GM12878 (cell line): ENCODE measurements around the gene C1QC. TPM values are rescaled to one million over a fixed set of nuclear protein-coding genes. Genes with fewer than 3 reads are reported as not detected.

Experiments
- microRNA-seq: library from miRNA; unstranded; fragments of <30 nt; microRNA quantifications from one replicate; pipeline ENCODE4, GENCODE V29; 2018
- polyA plus RNA-seq, 11 experiments: library from polyadenylated mRNA; depleted of rRNA in 4 of 11; unstranded in 6 of 11; stranded (reverse) in 5 of 11; fragments of >200 nt; fragmentation: Nextera tagmentation in 4 of 11; fragmentation: Illumina TruSeq in 1 of 11; extraction: Ambion mirVana in 4 of 11; extraction: Trizol in 1 of 11; gene quantifications; 1 replicate in 1 of 11; 2 replicates in 10 of 11; pipeline versions ENCODE4 v1.2.1 to v1.2.3, GENCODE V29; 2011 to 2016; ENCODE audit warnings: inconsistent platforms in 2 of 11, missing spikeins in 2 of 11, low read depth in 1 of 11
- small RNA-seq: library from RNA; depleted of rRNA; stranded (forward); fragments of <200 nt; gene quantifications from one replicate; pipeline ENCODE3, GENCODE V24; 2014
- total RNA-seq, 4 experiments: library from RNA; depleted of rRNA in 3 of 4; stranded (reverse); fragments of >200 nt in 3 of 4; fragmentation: Illumina TruSeq in 1 of 4; extraction: Trizol in 1 of 4; gene quantifications; 2 replicates each; pipeline versions ENCODE4 v1.2.1 to v1.2.3, GENCODE V29; 2013 to 2021

The C1QC gene
- total and polyA plus RNA-seq, 10 of the 15 experiments (the other 5 are each of a cell fraction or from before 2014, with no cell fraction given), result 0.74 TPM; not detected in 9

Small RNA genes within 50 kb of the gene (microRNA-seq; reads per million reads assigned to microRNA genes)
- gene MIR6127, result not detected

Small RNA genes within 50 kb of the gene (small RNA-seq; reads per million reads assigned to genes)
- gene MIR6127, result not detected

Other genes starting within 250 kb of the C1QC start
- 12.1 and 13.6 TPM in 2 replicates for gene ZBTB40, start 191.8 kb upstream of the C1QC start, total RNA-seq (2014; rRNA removed)
- 9.3 and 9.4 TPM in 2 replicates for gene ZBTB40, start 191.8 kb upstream of the C1QC start, total RNA-seq (2014; rRNA removed; fragmentation: Illumina TruSeq; extraction: Trizol)
- 14.0 and 14.4 TPM in 2 replicates for gene ZBTB40, start 191.8 kb upstream of the C1QC start, total RNA-seq (2021)
- 6.5 and 8.6 TPM in 2 replicates for gene ZBTB40, start 191.8 kb upstream of the C1QC start, polyA plus RNA-seq (2011; rRNA removed)
- 10.9 and 12.3 TPM in 2 replicates for gene ZBTB40, start 191.8 kb upstream of the C1QC start, polyA plus RNA-seq (2014; fragmentation: Illumina TruSeq; extraction: Trizol)
- 1 to 10 TPM; 1.9 to 2.3 TPM for gene ZBTB40, start 191.8 kb upstream of the C1QC start, polyA plus RNA-seq (2014; fragmentation: Nextera tagmentation; extraction: Ambion mirVana)
- gene ZBTB40, start 191.8 kb upstream of the C1QC start, polyA plus RNA-seq (2014; rRNA removed), result 12.1 and 12.2 TPM in 2 replicates
- gene ZBTB40, start 191.8 kb upstream of the C1QC start, polyA plus RNA-seq (2016; fragmentation: Nextera tagmentation; extraction: Ambion mirVana), result 1 to 10 TPM; 6.9 to 7.4 TPM
- not detected in 2 replicates for gene EPHA8, start 80.1 kb upstream of the C1QC start, total RNA-seq (2014; rRNA removed)
- gene EPHA8, start 80.1 kb upstream of the C1QC start, total RNA-seq (2014; rRNA removed; fragmentation: Illumina TruSeq; extraction: Trizol), result not detected in 2 replicates
- not detected in 2 replicates for gene EPHA8, start 80.1 kb upstream of the C1QC start, total RNA-seq (2021)
- gene EPHA8, start 80.1 kb upstream of the C1QC start, polyA plus RNA-seq (2011; rRNA removed), result not detected in 2 replicates
- not detected in 2 replicates for gene EPHA8, start 80.1 kb upstream of the C1QC start, polyA plus RNA-seq (2014; fragmentation: Illumina TruSeq; extraction: Trizol)
- gene EPHA8, start 80.1 kb upstream of the C1QC start, polyA plus RNA-seq (2014; fragmentation: Nextera tagmentation; extraction: Ambion mirVana), result not detected
- gene EPHA8, start 80.1 kb upstream of the C1QC start, polyA plus RNA-seq (2014; rRNA removed), result not detected in 2 replicates
- gene EPHA8, start 80.1 kb upstream of the C1QC start, polyA plus RNA-seq (2016; fragmentation: Nextera tagmentation; extraction: Ambion mirVana), result not detected
- gene C1QA, start 7.0 kb upstream of the C1QC start, total RNA-seq (2014; rRNA removed), result not detected in 2 replicates
- not detected in 2 replicates for gene C1QA, start 7.0 kb upstream of the C1QC start, total RNA-seq (2014; rRNA removed; fragmentation: Illumina TruSeq; extraction: Trizol)
- 0.24 and 0.59 TPM in 2 replicates for gene C1QA, start 7.0 kb upstream of the C1QC start, total RNA-seq (2021)
- not detected in 2 replicates for gene C1QA, start 7.0 kb upstream of the C1QC start, polyA plus RNA-seq (2011; rRNA removed)
- gene C1QA, start 7.0 kb upstream of the C1QC start, polyA plus RNA-seq (2014; fragmentation: Illumina TruSeq; extraction: Trizol), result not detected in 2 replicates
- gene C1QA, start 7.0 kb upstream of the C1QC start, polyA plus RNA-seq (2014; fragmentation: Nextera tagmentation; extraction: Ambion mirVana), result not detected
- not detected in 2 replicates for gene C1QA, start 7.0 kb upstream of the C1QC start, polyA plus RNA-seq (2014; rRNA removed)
- gene C1QA, start 7.0 kb upstream of the C1QC start, polyA plus RNA-seq (2016; fragmentation: Nextera tagmentation; extraction: Ambion mirVana), result not detected
- not detected in 2 replicates for gene C1QB, start 9.6 kb downstream of the C1QC start, total RNA-seq (2014; rRNA removed)
- not detected in 2 replicates for gene C1QB, start 9.6 kb downstream of the C1QC start, total RNA-seq (2014; rRNA removed; fragmentation: Illumina TruSeq; extraction: Trizol)
- 0.19 and 0.62 TPM in 2 replicates for gene C1QB, start 9.6 kb downstream of the C1QC start, total RNA-seq (2021)
- not detected in 2 replicates for gene C1QB, start 9.6 kb downstream of the C1QC start, polyA plus RNA-seq (2011; rRNA removed)
- gene C1QB, start 9.6 kb downstream of the C1QC start, polyA plus RNA-seq (2014; fragmentation: Illumina TruSeq; extraction: Trizol), result not detected in 2 replicates
- gene C1QB, start 9.6 kb downstream of the C1QC start, polyA plus RNA-seq (2014; fragmentation: Nextera tagmentation; extraction: Ambion mirVana), result not detected
- gene C1QB, start 9.6 kb downstream of the C1QC start, polyA plus RNA-seq (2014; rRNA removed), result not detected in 2 replicates
- gene C1QB, start 9.6 kb downstream of the C1QC start, polyA plus RNA-seq (2016; fragmentation: Nextera tagmentation; extraction: Ambion mirVana), result not detected
- 1.7 and 2.6 TPM in 2 replicates for gene EPHB2, start 67.2 kb downstream of the C1QC start, total RNA-seq (2014; rRNA removed)
- 0.92 and 0.94 TPM in 2 replicates for gene EPHB2, start 67.2 kb downstream of the C1QC start, total RNA-seq (2014; rRNA removed; fragmentation: Illumina TruSeq; extraction: Trizol)
- gene EPHB2, start 67.2 kb downstream of the C1QC start, total RNA-seq (2021), result 2.0 and 3.3 TPM in 2 replicates
- gene EPHB2, start 67.2 kb downstream of the C1QC start, polyA plus RNA-seq (2011; rRNA removed), result 0.13 and 0.68 TPM in 2 replicates
- 0.68 and 1.2 TPM in 2 replicates for gene EPHB2, start 67.2 kb downstream of the C1QC start, polyA plus RNA-seq (2014; fragmentation: Illumina TruSeq; extraction: Trizol)
- under 1 TPM; 0.13 to 0.31 TPM for gene EPHB2, start 67.2 kb downstream of the C1QC start, polyA plus RNA-seq (2014; fragmentation: Nextera tagmentation; extraction: Ambion mirVana)
- gene EPHB2, start 67.2 kb downstream of the C1QC start, polyA plus RNA-seq (2014; rRNA removed), result 1.2 and 1.6 TPM in 2 replicates
- gene EPHB2, start 67.2 kb downstream of the C1QC start, polyA plus RNA-seq (2016; fragmentation: Nextera tagmentation; extraction: Ambion mirVana), result under 1 TPM; 0.24 to 0.91 TPM